HS-27A (cell line): ENCODE data around the gene UTP14C.
A peak's percentile ranks its signal among the peaks of the same experiment; 100 is the strongest.
"Not testable (repeated sequence)": the region's sequence is repeated elsewhere in the genome, so short reads cannot be mapped to it uniquely, and the experiment has no call there.

ENCODE experiments used
- DNase-seq: peaks from one replicate; pipeline ENCODE4 v3.0.0-alpha.2; 2012; ENCODE audit warnings: low read depth, missing footprints

Gene UTP14C

GRCh38 chr13:52004511-52005170 is 19.9 kb upstream of the UTP14C start:
- DNase-seq, result no peak

GRCh38 chr13:52005841-52006522 is 18.5 kb upstream of the UTP14C start:
- no peak for DNase-seq

GRCh38 chr13:52006523-52007245 is 17.8 kb upstream of the UTP14C start:
- no peak for DNase-seq

GRCh38 chr13:52009946-52010345 is 14.5 kb upstream of the UTP14C start:
- DNase-seq, result no peak

- DNase-seq, result no peak
These were observed 13.4 kb upstream of the UTP14C start, which contains the start of gene ATP7B for GRCh38 chr13:52010890-52011631. Gene ATP7B (minus strand): TSS chr13:52011450. CDS start chr13:52011337, 113 bp downstream.

GRCh38 chr13:52011632-52012511 is 12.6 kb upstream of the UTP14C start, which contains the start of gene ALG11:
Gene ALG11 (plus strand): TSS chr13:52012398. CDS start chr13:52012419, 21 bp downstream.
- DNase-seq, result peak; percentile 84

GRCh38 chr13:52012512-52012836 is 12.0 kb upstream of the UTP14C start:
- no peak for DNase-seq

- DNase-seq, result no peak
These were observed 8.2 kb upstream of the UTP14C start for GRCh38 chr13:52016296-52016695.

- no peak for DNase-seq
These were observed 4.3 kb upstream of the UTP14C start for GRCh38 chr13:52020191-52020590.

- no peak for DNase-seq
These were observed 2.1 kb upstream of the UTP14C start for GRCh38 chr13:52022356-52022755.

- no peak for DNase-seq
These were observed 1.2 kb downstream of the UTP14C start for GRCh38 chr13:52025475-52026245.

GRCh38 chr13:52026246-52026626 is 1.7 kb downstream of the UTP14C start:
- DNase-seq, result no peak

- no peak for DNase-seq
These were observed 3.3 kb downstream of the UTP14C start for GRCh38 chr13:52027832-52028231.

GRCh38 chr13:52029569-52029968 is 5.1 kb downstream of the UTP14C start:
- DNase-seq, result no peak

- not testable (repeated sequence) for DNase-seq
These were observed 5.9 kb downstream of the UTP14C start for GRCh38 chr13:52030401-52030800.

- DNase-seq, result no peak
These were observed 8.5 kb downstream of the UTP14C start for GRCh38 chr13:52033039-52033438.

- no peak for DNase-seq
These were observed 10.2 kb downstream of the UTP14C start for GRCh38 chr13:52034616-52035226.

GRCh38 chr13:52036037-52036436 is 11.5 kb downstream of the UTP14C start:
- DNase-seq, result no peak

GRCh38 chr13:52043675-52044074 is 19.2 kb downstream of the UTP14C start:
- no peak for DNase-seq

GRCh38 chr13:52047463-52047862 is 23.0 kb downstream of the UTP14C start:
- DNase-seq, result no peak
